K562 (cell line): ENCODE results near the gene ZSWIM4. TPM values are rescaled to one million over a fixed set of nuclear protein-coding genes. Genes with fewer than 3 reads are reported as not detected.

Experiments
- ATAC-seq: fragments of 200-7000 bp; cut with Tn5 transposase; 3 replicates; pipeline ENCODE4 v1.9.1; 2020; ENCODE audit warnings: moderate library complexity
- BruUV-seq: library from RNA; stranded (reverse); fragments of 400-500 nt; replicated peaks from 2 replicates; lab custom pipeline; 2021; lab: Mats Ljungman, UMichigan
- CTCF ChIA-PET: fragments of 300-600 bp; formaldehyde crosslinking; extraction: SDS; loops from one replicate; lab custom pipeline; 2021; ENCODE audit warnings: low intra/inter-chr PET ratio; lab: Yijun Ruan, JAX
- POLR2A ChIA-PET: fragments of 300-600, 350-650 bp; sonication (Branson Sonifier 250); formaldehyde crosslinking; extraction: SDS; loops from one replicate; lab custom pipeline; 2021; ENCODE audit warnings: antibody characterized with exemption, inconsistent platforms; lab: Yijun Ruan, JAX
- DNase-seq, 4 experiments: peaks; one replicate each; pipeline versions ENCODE4 v3.0.0 to v3.0.0-alpha.2; 2011 to 2018; ENCODE audit warnings: low spot score in 3 of 4, mixed read lengths in 3 of 4; ENCODE audit errors: extremely low read depth in 1 of 4
- FAIRE-seq: peaks from 2 replicates; lab custom pipeline; 2011; peaks lifted over from hg19 to GRCh38; lab: Jason Lieb, UNC
- H2AFZ ChIP-seq: 2 replicates; pipeline ENCODE4 v1.6.0; 2011; ENCODE audit warnings: low read depth, low read length, control low read depth, inconsistent platforms
- H3K27ac ChIP-seq: fragments of 200-600 bp; 3 replicates; pipeline ENCODE4 v1.8.0; 2011; ENCODE audit warnings: low read depth, mild to moderate bottlenecking, control low read depth, inconsistent platforms, low read length, moderate library complexity, mixed read lengths; ENCODE audit errors: extremely low read depth
- H3K27me3 ChIP-seq, 2 experiments: fragments of 300-600 bp in 1 of 2; 2 replicates in 1 of 2; 3 replicates in 1 of 2; pipeline versions ENCODE4 v1.6.0 to v1.8.0; 2011; ENCODE audit warnings: inconsistent platforms in 2 of 2, low read length in 2 of 2, mild to moderate bottlenecking in 1 of 2, mixed read lengths in 1 of 2, moderate library complexity in 1 of 2; ENCODE audit not compliant: control insufficient read depth in 2 of 2, insufficient read depth in 2 of 2
- H3K36me3 ChIP-seq: fragments of 300-600 bp; 3 replicates; pipeline ENCODE4 v1.8.0; 2011; ENCODE audit warnings: mild to moderate bottlenecking, low read length, inconsistent platforms; ENCODE audit not compliant: control insufficient read depth, insufficient read depth
- H3K4me1 ChIP-seq, 2 experiments: fragments of 200-600 bp in 1 of 2; replicated peaks in 1 of 2; 2 replicates in 1 of 2; 3 replicates in 1 of 2; pipeline versions ENCODE4 v1.5.1 to v1.8.0; 2011; ENCODE audit warnings: inconsistent platforms in 2 of 2, low read length in 2 of 2, mild to moderate bottlenecking in 1 of 2, mixed read lengths in 1 of 2, moderate library complexity in 1 of 2; ENCODE audit not compliant: control insufficient read depth in 2 of 2, insufficient read depth in 2 of 2
- H3K4me2 ChIP-seq: 2 replicates; pipeline ENCODE4 v1.6.1; 2011; ENCODE audit warnings: low read length, control low read depth, inconsistent platforms, mixed read lengths; ENCODE audit not compliant: insufficient read depth
- H3K4me3 ChIP-seq: fragments of 200-600 bp; sonication (generic), shearing (Covaris generic); 2 replicates; pipeline ENCODE4 v1.5.1; 2016; ENCODE audit warnings: control low read depth, inconsistent platforms
- H3K79me2 ChIP-seq: fragments of 200-600 bp; 3 replicates; pipeline ENCODE4 v1.8.0; 2011; ENCODE audit warnings: low read length, inconsistent platforms; ENCODE audit not compliant: control insufficient read depth, insufficient read depth
- H3K9ac ChIP-seq, 2 experiments: 2 replicates each; pipeline versions ENCODE4 v1.6.0 to v1.6.1; 2011; ENCODE audit warnings: low read depth in 2 of 2, low read length in 2 of 2, control low read depth in 1 of 2, inconsistent platforms in 1 of 2, mild to moderate bottlenecking in 1 of 2, mixed read lengths in 1 of 2; ENCODE audit not compliant: insufficient read depth in 1 of 2
- H3K9me1 ChIP-seq: one replicate; pipeline ENCODE4 v1.6.0; 2011; ENCODE audit warnings: inconsistent platforms, mild to moderate bottlenecking, low read length, moderate library complexity; ENCODE audit not compliant: control insufficient read depth, insufficient read depth
- H3K9me3 ChIP-seq: replicated peaks from 2 replicates; pipeline ENCODE4 v1.5.1; 2011; ENCODE audit warnings: low read depth, low read length, inconsistent platforms; ENCODE audit not compliant: control insufficient read depth, insufficient read depth
- H4K20me1 ChIP-seq: replicated peaks from 2 replicates; pipeline ENCODE4 v1.6.1; 2011; ENCODE audit warnings: low read length, inconsistent platforms, mixed read lengths; ENCODE audit not compliant: control insufficient read depth, insufficient read depth
- BRD9 ChIP-seq: fragments of 450-650 bp; IDR thresholded peaks from 2 replicates; pipeline ENCODE4 v1.6.1; 2018; ENCODE audit warnings: low read depth; ENCODE audit not compliant: partially characterized antibody
- CBFA2T2 ChIP-seq: fragments of 450-650 bp; conservative IDR thresholded peaks from 2 replicates; pipeline ENCODE4 v1.6.1; 2017; ENCODE audit warnings: mild to moderate bottlenecking
- HMGN3 ChIP-seq: IDR thresholded peaks from 2 replicates; pipeline ENCODE4 v1.6.1; 2011; ENCODE audit warnings: borderline replicate concordance, low read depth, mild to moderate bottlenecking, mixed read lengths, low read length; ENCODE audit not compliant: insufficient read length; ENCODE audit errors: extremely low read depth
- LEF1 ChIP-seq: fragments of 450-650 bp; IDR thresholded peaks from 2 replicates; pipeline ENCODE4 v1.6.1; 2016; ENCODE audit warnings: mild to moderate bottlenecking
- MAZ ChIP-seq, 2 experiments: fragments of 450-650 bp in 1 of 2; sonication (generic) in 1 of 2; formaldehyde crosslinking; IDR thresholded peaks in 1 of 2; conservative IDR thresholded peaks in 1 of 2; 2 replicates each; pipeline versions ENCODE4 v1.4.0 to v1.5.0; 2020; ENCODE audit warnings: mild to moderate bottlenecking in 1 of 2, missing genetic modification reagents in 1 of 2
- NFYB ChIP-seq: IDR thresholded peaks from 2 replicates; pipeline ENCODE4 v1.6.1; 2011; ENCODE audit warnings: mild to moderate bottlenecking, moderate library complexity; ENCODE audit not compliant: insufficient read length; ENCODE audit errors: extremely low read depth
- SIX5 ChIP-seq, 2 experiments: IDR thresholded peaks; 2 replicates each; pipeline ENCODE4 v1.6.1; 2011; ENCODE audit warnings: low read length in 2 of 2, borderline replicate concordance in 1 of 2, low read depth in 1 of 2, mild to moderate bottlenecking in 1 of 2, moderate library complexity in 1 of 2; ENCODE audit not compliant: insufficient read depth in 1 of 2
- SP1 ChIP-seq: sonication (generic); formaldehyde crosslinking; IDR thresholded peaks from 2 replicates; pipeline ENCODE4 v1.8.1; 2022; ENCODE audit warnings: mild to moderate bottlenecking, missing genetic modification reagents
- SP2 ChIP-seq: IDR thresholded peaks from 2 replicates; pipeline ENCODE4 v1.6.1; 2011; ENCODE audit warnings: mild to moderate bottlenecking, low read depth, low read length, moderate library complexity; ENCODE audit not compliant: poor library complexity, severe bottlenecking; ENCODE audit errors: extremely low read depth
- TBL1XR1 ChIP-seq, 2 experiments: IDR thresholded peaks; 2 replicates each; pipeline ENCODE4 v1.6.1; 2012; ENCODE audit warnings: improper control_type of control experiment in 2 of 2, low read length in 2 of 2, mild to moderate bottlenecking in 1 of 2
- TCFL5 ChIP-seq: fragments of 250-450 bp; sonication (Bioruptor Pico); conservative IDR thresholded peaks from 2 replicates; pipeline ENCODE4 v1.6.1; 2021; ENCODE audit warnings: mild to moderate bottlenecking, moderate library complexity, matching md5 sums
- WHSC1 ChIP-seq: IDR thresholded peaks from one replicate; pipeline ENCODE4 v1.6.1; 2012; ENCODE audit warnings: low read length, control low read depth, inconsistent platforms
- ZNF75A ChIP-seq: fragments of 450-650 bp; formaldehyde crosslinking; IDR thresholded peaks from 2 replicates; pipeline ENCODE4 v1.4.0; 2020; ENCODE audit warnings: mild to moderate bottlenecking
- WGBS: fragments of 100-300 bp; shearing (Covaris generic); methylation state at CpG from one replicate; pipeline ENCODE4 v1.1.6; 2016; ENCODE audit warnings: low coverage, mixed read lengths; ENCODE audit not compliant: insufficient coverage; ENCODE audit errors: missing lambda C conversion rate; 5-methylcytosine and 5-hydroxymethylcytosine counted together
- in situ Hi-C: fragments of 300-500 bp; cut with MboI; formaldehyde crosslinking; loops from 4 replicates; pipeline ENCODE4 v1.15.0; 2018; ENCODE audit warnings: inconsistent platforms, mixed read lengths
- intact Hi-C: fragments of 100-400 bp; cut with micrococcal nuclease; formaldehyde crosslinking; loops from 2 replicates; pipeline ENCODE4 v1.14.2; 2022
- polyA plus RNA-seq, 8 experiments: library from polyadenylated mRNA; depleted of rRNA in 4 of 8; stranded (reverse) in 5 of 8; unstranded in 3 of 8; fragments of >200 nt; fragmentation: Nextera tagmentation in 2 of 8; fragmentation: Illumina TruSeq in 1 of 8; extraction: Ambion mirVana in 2 of 8; extraction: Trizol in 1 of 8; gene quantifications; 2 replicates each; pipeline versions ENCODE4 v1.2.1 to v1.2.3, GENCODE V29; 2011 to 2014; ENCODE audit warnings: inconsistent platforms in 1 of 8, missing spikeins in 1 of 8
- total RNA-seq, 7 experiments: library from RNA; depleted of rRNA in 6 of 7; stranded (reverse); fragments of >200 nt in 6 of 7; fragmentation: Illumina TruSeq in 2 of 7; extraction: Trizol in 2 of 7; gene quantifications; 2 replicates each; pipeline versions ENCODE4 v1.2.1 to v1.2.3, GENCODE V29; 2011 to 2021; ENCODE audit warnings: low replicate concordance in 1 of 7
- TF ChIP-seq, protein P1 (sequence below), 2 experiments: fragments of 450-650 bp; conservative IDR thresholded peaks; 2 replicates each; pipeline ENCODE4 v1.6.1; 2017; ENCODE audit warnings: mild to moderate bottlenecking in 2 of 2, moderate library complexity in 2 of 2
- TF ChIP-seq, protein P2 (sequence below), 2 experiments: IDR thresholded peaks; 2 replicates each; pipeline ENCODE4 v1.6.1; 2011; ENCODE audit warnings: borderline replicate concordance in 1 of 2, control low read depth in 1 of 2, low read depth in 1 of 2, low read length in 1 of 2, mild to moderate bottlenecking in 1 of 2, mixed read lengths in 1 of 2, moderate library complexity in 1 of 2; ENCODE audit not compliant: insufficient read depth in 1 of 2, insufficient read length in 1 of 2, poor library complexity in 1 of 2, severe bottlenecking in 1 of 2; ENCODE audit errors: extremely low read depth in 1 of 2
- TF ChIP-seq, protein P3 (sequence below): sonication (generic); formaldehyde crosslinking; IDR thresholded peaks from 2 replicates; pipeline ENCODE4 v1.8.1; 2023; ENCODE audit warnings: mild to moderate bottlenecking, missing genetic modification reagents

The ZSWIM4 gene
- total and polyA plus RNA-seq, 9 of the 15 experiments (the other 6 are each of a cell fraction or from before 2014, with no cell fraction given) = 0.25 to 3.7 (median 0.79) TPM; not detected in 2

DNA sequence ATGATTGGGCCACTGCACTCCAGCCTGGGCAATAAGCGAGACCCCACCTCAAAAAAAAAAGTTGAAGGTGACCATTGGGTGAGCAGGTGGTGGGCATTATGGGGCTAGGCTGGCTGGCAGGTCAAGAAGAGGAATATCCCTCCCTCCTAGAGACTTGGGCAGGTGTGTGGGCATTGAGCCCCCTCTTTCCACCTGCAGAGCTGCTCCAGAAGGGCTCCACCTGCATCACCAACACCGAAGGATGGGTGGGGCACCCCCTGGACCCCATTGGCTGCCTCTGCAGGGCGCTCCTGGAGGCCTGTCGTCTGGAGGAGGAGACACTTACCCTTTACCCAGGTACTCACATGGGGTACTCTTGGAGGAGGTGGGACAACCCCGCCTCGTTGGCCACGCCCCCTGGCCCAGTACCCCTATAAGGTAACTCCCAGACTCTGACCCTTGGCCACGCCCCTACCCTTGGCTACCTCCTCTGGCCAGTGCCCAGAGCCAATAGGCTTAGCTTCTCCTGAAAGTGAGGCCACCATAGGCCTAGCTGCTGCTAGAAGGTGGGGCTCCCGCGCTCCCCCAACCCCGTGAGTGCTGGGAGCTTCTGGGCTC is 21.9 kb downstream of the ZSWIM4 start:
- Histone ChIP-seq H3K4me2 (peak overlapping the region; percentile 80), H3K79me2 (no peaks in the 10 kb centered on the region), H3K9me1 (no peaks in the 10 kb centered on the region), H3K36me3 (no peaks in the 10 kb centered on the region), H3K4me1 (peaks cover 3 to 37% of the 10 kb centered on the region in 2 experiments; a peak in 3 of 5 replicates), H4K20me1 (no peaks in the 10 kb centered on the region), H3K27me3 (no peaks in the 10 kb centered on the region), H3K4me3 (peak overlapping the region; percentile 45), H3K27ac (peak overlapping the region; percentile 68; the same call in 1 of the 3 replicates), H3K9ac (peak overlapping the region; percentile 60 to 91), H2AFZ (peak overlapping the region; percentile 87), H3K9me3 (no peaks in the 10 kb centered on the region)
- CTCF ChIA-PET = no interaction called here
- 13% methylated on average over 8 of the region's 11 CpGs for WGBS
- in situ Hi-C loops (no loop called here), intact Hi-C loops (no loop called here)
- FAIRE-seq (peak; percentile 97), ATAC-seq (peak; percentile 98), DNase-seq (peak; percentile 88 to 93 (median 90))
- BruUV-seq = no TSS peak
- POLR2A ChIA-PET = interaction anchor here (0.6 to 1.1 kb wide), 6 partner anchors 10 to 214 kb away, joined by 3 to 6 read pairs (median 3); partner anchors contain the start of genes IL27RA and ZSWIM4
- TF ChIP-seq SIX5 (IDR thresholded peaks at IDR 0.05; ENCODE audit: borderline replicate concordance in 1 of 2, insufficient read depth in 1 of 2, low read depth in 1 of 2, low read length in 2 of 2) (no peak), TCFL5 (CRISPR knock-in tag) (no peak), TBL1XR1 (IDR thresholded peaks at IDR 0.05; ENCODE audit: low read length in 2 of 2) (no peak), CBFA2T2 (no peak), BRD9 (no peak), SP1 (CRISPR knock-in tag) (peak; percentile 50; the same call in 1 of the 2 replicates), MAZ (CRISPR knock-in tag; conservative IDR thresholded peaks at IDR 0.05 in 1 of 2, IDR thresholded peaks at IDR 0.05 in 1 of 2) (peak in 1 of 2 experiments; percentile 37; a peak in 1 of 4 replicates), LEF1 (no peak), NFYB (peak; percentile 61), HMGN3 (peak; percentile 14), ZNF75A (CRISPR knock-in tag) (no peak), WHSC1 (no peak), SP2 (peak; percentile 32)
- TF ChIP-seq, protein P1, sequence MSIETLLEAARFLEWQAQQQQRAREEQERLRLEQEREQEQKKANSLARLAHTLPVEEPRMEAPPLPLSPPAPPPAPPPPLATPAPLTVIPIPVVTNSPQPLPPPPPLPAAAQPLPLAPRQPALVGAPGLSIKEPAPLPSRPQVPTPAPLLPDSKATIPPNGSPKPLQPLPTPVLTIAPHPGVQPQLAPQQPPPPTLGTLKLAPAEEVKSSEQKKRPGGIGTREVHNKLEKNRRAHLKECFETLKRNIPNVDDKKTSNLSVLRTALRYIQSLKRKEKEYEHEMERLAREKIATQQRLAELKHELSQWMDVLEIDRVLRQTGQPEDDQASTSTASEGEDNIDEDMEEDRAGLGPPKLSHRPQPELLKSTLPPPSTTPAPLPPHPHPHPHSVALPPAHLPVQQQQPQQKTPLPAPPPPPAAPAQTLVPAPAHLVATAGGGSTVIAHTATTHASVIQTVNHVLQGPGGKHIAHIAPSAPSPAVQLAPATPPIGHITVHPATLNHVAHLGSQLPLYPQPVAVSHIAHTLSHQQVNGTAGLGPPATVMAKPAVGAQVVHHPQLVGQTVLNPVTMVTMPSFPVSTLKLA (conservative IDR thresholded peaks at IDR 0.05) = no peak
- TF ChIP-seq, protein P2, sequence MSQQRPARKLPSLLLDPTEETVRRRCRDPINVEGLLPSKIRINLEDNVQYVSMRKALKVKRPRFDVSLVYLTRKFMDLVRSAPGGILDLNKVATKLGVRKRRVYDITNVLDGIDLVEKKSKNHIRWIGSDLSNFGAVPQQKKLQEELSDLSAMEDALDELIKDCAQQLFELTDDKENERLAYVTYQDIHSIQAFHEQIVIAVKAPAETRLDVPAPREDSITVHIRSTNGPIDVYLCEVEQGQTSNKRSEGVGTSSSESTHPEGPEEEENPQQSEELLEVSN (IDR thresholded peaks at IDR 0.05; ENCODE audit: borderline replicate concordance in 1 of 2, extremely low read depth in 1 of 2, insufficient read depth in 1 of 2, insufficient read length in 1 of 2, low read depth in 1 of 2, low read length in 1 of 2, poor library complexity in 1 of 2, severe bottlenecking in 1 of 2) = peak in 1 of 2 experiments; percentile 51
- TF ChIP-seq, protein P3, sequence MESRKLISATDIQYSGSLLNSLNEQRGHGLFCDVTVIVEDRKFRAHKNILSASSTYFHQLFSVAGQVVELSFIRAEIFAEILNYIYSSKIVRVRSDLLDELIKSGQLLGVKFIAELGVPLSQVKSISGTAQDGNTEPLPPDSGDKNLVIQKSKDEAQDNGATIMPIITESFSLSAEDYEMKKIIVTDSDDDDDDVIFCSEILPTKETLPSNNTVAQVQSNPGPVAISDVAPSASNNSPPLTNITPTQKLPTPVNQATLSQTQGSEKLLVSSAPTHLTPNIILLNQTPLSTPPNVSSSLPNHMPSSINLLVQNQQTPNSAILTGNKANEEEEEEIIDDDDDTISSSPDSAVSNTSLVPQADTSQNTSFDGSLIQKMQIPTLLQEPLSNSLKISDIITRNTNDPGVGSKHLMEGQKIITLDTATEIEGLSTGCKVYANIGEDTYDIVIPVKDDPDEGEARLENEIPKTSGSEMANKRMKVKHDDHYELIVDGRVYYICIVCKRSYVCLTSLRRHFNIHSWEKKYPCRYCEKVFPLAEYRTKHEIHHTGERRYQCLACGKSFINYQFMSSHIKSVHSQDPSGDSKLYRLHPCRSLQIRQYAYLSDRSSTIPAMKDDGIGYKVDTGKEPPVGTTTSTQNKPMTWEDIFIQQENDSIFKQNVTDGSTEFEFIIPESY (CRISPR knock-in tag) = no peak
